Activated naive CD8-positive, alpha-beta T cell (primary cell): Measurements from ENCODE around the gene GABRB1.

Experiments used
- H3K27ac Mint-ChIP-seq: one replicate; pipeline ENCODE4 v1.8.0; 2021; ENCODE audit warnings: mixed read lengths
- H3K27me3 Mint-ChIP-seq: one replicate; pipeline ENCODE4 v1.8.0; 2021; ENCODE audit warnings: mixed read lengths
- H3K36me3 Mint-ChIP-seq: one replicate; pipeline ENCODE4 v1.8.0; 2021; ENCODE audit warnings: mixed read lengths
- H3K4me1 Mint-ChIP-seq: one replicate; pipeline ENCODE4 v1.8.0; 2021; ENCODE audit warnings: low read depth, mixed read lengths
- H3K4me3 Mint-ChIP-seq: one replicate; pipeline ENCODE4 v1.8.0; 2021; ENCODE audit warnings: mild to moderate bottlenecking, mixed read lengths
- H3K9me3 Mint-ChIP-seq: one replicate; pipeline ENCODE4 v1.8.0; 2021; ENCODE audit warnings: low read depth, mixed read lengths

Gene GABRB1

DNA sequence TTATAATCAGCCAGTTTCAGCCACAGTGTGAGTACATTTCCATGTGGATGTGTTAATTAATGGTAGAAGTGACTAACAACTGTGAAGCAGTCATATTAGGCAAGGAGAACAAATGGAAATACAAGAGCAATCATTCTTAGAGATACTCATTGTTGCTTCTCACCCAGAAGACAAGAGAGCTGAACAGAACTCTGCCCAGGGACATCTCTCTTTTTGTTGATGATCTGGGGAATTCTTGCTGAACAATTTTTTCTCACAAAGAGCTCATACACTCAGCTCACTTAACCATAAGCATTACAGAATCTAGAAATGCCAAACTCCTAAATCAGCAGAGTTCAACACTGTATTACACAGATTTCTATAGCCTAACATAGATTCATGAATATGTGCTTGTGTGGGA lies 282.0 kb downstream of the GABRB1 start:
- Mint-ChIP-seq H3K27ac (no peak overlapping the region), H3K27me3 (no peaks in the 10 kb centered on the region), H3K9me3 (no peaks in the 10 kb centered on the region), H3K4me3 (no peak overlapping the region), H3K36me3 (no peaks in the 10 kb centered on the region), H3K4me1 (no peaks in the 10 kb centered on the region)

DNA sequence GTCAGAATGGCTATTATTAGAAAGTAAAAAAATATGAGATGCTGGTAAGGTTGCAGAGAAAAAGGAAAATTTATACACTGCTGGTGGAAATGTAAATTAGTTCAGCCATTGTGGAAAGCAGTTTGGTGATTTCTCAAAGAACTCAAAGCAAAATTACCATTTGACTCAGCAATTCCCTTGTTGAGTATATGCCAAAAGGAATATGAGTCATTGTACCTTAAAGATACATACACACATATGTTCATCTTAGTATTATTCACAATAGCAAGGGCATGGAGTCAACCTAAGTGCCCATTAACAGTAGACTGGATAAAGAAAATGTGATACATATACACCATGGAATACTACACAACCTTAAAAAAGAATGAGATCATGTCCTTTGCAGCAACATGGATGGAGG lies 284.0 kb downstream of the GABRB1 start:
- H3K27ac Mint-ChIP-seq = no peak overlapping the region
- H3K4me3 Mint-ChIP-seq = no peak overlapping the region
- no peaks in the 10 kb centered on the region for H3K9me3 Mint-ChIP-seq
- H3K27me3 Mint-ChIP-seq = peaks cover 3% of the 10 kb centered on the region
- H3K36me3 Mint-ChIP-seq = no peaks in the 10 kb centered on the region
- H3K4me1 Mint-ChIP-seq = no peaks in the 10 kb centered on the region

DNA sequence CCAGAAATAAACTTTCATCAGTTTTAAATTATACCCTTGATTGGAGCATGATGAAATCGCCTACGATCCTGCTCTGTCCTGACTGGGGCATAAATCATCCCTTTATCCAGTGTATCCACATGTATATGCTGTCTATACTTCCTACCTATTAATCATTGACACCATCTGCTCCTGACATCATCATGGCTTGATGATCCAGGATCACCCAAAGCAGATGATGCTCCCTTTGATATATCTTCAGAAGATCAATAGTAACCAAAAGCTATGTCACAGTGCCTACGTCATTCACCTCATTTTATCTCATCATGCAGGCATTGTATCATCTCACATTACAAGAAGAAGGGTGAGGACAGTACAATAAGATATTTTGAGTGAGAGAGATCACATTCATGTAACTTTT lies 294.7 kb downstream of the GABRB1 start:
- Mint-ChIP-seq H3K4me3 (no peak overlapping the region), H3K27me3 (peaks cover 13% of the 10 kb centered on the region), H3K27ac (no peak overlapping the region), H3K4me1 (no peaks in the 10 kb centered on the region), H3K36me3 (no peaks in the 10 kb centered on the region), H3K9me3 (no peaks in the 10 kb centered on the region)

DNA sequence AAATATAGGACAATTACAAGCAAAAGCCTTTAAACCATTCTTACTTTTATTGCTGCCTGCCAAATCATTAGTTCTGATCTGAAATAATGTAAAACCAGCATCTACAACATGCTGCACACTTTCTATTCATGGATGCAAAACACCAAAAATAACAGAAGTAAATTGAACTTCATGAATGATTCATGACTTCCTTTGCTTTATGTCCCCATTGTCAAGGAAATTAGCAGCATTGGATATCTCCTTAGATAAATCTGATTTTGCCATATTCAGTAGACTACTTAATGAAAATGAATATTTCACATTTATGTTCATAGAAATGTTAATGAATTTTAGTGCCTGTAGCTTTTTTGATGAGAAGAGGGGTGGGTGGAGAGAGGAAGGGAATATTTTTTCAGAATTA lies 299.5 kb downstream of the GABRB1 start:
- H3K9me3 Mint-ChIP-seq = no peaks in the 10 kb centered on the region
- no peak overlapping the region for H3K4me3 Mint-ChIP-seq
- no peaks in the 10 kb centered on the region for H3K4me1 Mint-ChIP-seq
- H3K27ac Mint-ChIP-seq = no peak overlapping the region
- no peaks in the 10 kb centered on the region for H3K36me3 Mint-ChIP-seq
- H3K27me3 Mint-ChIP-seq = peaks cover 6% of the 10 kb centered on the region

DNA sequence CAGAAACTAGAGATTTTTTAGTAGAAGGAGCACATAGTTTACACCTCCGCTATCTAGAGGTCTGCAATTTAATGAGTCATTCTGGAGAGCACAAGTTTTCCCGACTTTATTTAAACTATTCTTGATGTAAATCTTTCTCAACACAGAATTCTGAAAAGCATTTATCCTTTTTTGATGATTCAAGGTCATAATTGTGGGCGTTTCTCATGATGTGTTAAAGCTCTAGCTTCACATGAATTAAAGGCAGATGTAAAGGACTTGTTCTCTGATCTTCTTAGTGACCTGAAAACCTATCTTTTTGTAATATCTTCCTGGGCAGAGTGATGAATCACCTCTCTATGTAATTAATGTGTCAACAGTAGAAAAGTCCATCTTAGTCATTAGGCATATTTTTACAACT lies 303.3 kb downstream of the GABRB1 start:
- Mint-ChIP-seq H3K36me3 (no peaks in the 10 kb centered on the region), H3K27ac (no peak overlapping the region), H3K4me3 (no peak overlapping the region), H3K4me1 (no peaks in the 10 kb centered on the region), H3K27me3 (peaks cover 10% of the 10 kb centered on the region), H3K9me3 (no peaks in the 10 kb centered on the region)

DNA sequence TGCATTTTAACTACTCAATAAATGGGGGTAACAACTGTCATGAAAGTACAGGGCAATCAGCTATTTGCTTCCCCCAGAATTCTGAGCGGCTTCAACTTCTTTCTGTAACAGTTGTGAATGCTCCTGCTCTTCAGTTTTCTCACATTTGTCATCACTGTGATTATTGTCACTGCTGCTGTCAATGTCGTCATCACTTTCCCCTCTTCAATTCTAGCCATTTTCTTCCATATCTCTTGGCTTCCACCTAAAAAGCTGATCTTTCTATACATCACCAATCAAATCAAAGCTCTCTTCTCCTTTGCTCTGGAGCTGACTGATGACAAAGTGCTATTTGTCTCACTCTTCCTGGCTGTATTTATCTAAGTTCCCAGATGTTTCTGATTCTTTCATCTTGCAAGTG lies 306.5 kb downstream of the GABRB1 start:
- Mint-ChIP-seq H3K4me1 (no peaks in the 10 kb centered on the region), H3K27ac (no peak overlapping the region), H3K4me3 (no peak overlapping the region), H3K27me3 (peaks cover 11% of the 10 kb centered on the region), H3K36me3 (no peaks in the 10 kb centered on the region), H3K9me3 (no peaks in the 10 kb centered on the region)

DNA sequence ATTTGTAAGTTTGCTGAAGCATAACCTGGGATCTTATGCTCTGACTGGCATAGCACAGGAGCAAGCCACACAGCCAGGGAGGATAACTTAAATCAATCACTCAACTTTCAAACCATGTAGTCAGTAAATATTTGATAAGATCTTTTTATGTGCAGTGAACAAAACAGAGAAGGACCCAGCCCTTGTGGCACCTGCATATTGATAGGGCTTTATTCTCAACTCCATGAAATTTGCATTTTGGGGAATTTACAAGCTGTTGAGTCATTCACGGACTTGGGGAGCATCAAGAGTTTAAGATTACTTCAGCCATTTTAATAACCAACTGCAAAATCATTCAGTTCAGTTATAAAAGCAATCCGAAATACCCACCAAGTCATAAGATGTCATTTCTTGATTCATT lies 309.5 kb downstream of the GABRB1 start:
- Mint-ChIP-seq H3K36me3 (no peaks in the 10 kb centered on the region), H3K9me3 (no peaks in the 10 kb centered on the region), H3K27ac (no peak overlapping the region), H3K4me3 (no peak overlapping the region), H3K27me3 (peaks cover 11% of the 10 kb centered on the region), H3K4me1 (no peaks in the 10 kb centered on the region)

DNA sequence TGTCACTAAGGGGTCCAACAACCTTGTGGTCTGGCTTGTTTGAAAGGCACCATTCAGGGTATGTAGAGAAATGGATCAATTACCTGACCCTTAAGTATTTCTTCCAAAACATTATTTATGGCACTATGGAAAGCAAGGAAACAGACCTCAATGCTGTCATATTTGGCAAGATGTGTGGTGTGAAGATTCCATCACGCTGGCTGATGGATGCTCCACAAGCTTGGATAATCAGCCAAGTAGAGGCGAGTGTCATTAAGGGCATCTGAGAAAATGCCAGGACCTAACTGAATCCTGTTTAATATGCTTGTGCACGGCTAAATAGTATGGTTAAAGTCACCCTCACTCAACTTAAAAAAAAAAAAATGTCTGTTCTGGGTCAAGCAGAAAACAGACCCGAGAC lies 311.4 kb downstream of the GABRB1 start:
- Mint-ChIP-seq H3K9me3 (no peaks in the 10 kb centered on the region), H3K4me1 (no peaks in the 10 kb centered on the region), H3K4me3 (no peak overlapping the region), H3K27me3 (peaks cover 1% of the 10 kb centered on the region), H3K36me3 (no peaks in the 10 kb centered on the region), H3K27ac (no peak overlapping the region)

DNA sequence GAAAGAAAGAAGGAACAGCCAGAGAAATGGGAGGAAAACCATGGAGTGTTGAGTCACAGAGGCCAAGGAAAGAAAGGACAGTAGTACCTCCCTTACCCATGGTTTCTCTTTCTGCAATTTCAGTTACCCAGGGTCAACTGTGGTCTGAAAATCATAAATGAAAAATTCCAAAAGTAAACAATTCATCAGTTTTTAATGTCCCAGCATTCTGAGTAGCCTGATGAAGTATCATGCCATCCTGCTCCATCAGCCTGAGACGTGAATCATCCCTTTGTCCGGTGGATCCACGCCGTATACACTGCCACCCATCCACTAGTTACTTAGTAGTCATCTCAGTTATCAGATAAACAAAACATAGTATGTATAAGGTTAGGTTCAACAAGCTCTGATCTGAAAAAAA lies 318.0 kb downstream of the GABRB1 start:
- Mint-ChIP-seq H3K27me3 (peaks cover 7% of the 10 kb centered on the region), H3K27ac (no peak overlapping the region), H3K36me3 (no peaks in the 10 kb centered on the region), H3K9me3 (no peaks in the 10 kb centered on the region), H3K4me3 (no peak overlapping the region), H3K4me1 (no peaks in the 10 kb centered on the region)

- Mint-ChIP-seq H3K9me3 (no peaks in the 10 kb centered on the region), H3K27ac (no peak overlapping the region), H3K27me3 (peaks cover 1% of the 10 kb centered on the region), H3K36me3 (no peaks in the 10 kb centered on the region), H3K4me1 (no peaks in the 10 kb centered on the region), H3K4me3 (no peak overlapping the region)
Observed at GRCh38 chr4:47355568-47355967, 324.2 kb downstream of the GABRB1 start.

- Mint-ChIP-seq H3K4me1 (no peaks in the 10 kb centered on the region), H3K36me3 (no peaks in the 10 kb centered on the region), H3K27me3 (peaks cover 7% of the 10 kb centered on the region), H3K4me3 (no peak overlapping the region), H3K27ac (no peak overlapping the region), H3K9me3 (no peaks in the 10 kb centered on the region)
Observed at GRCh38 chr4:47359891-47360290, 328.5 kb downstream of the GABRB1 start.

DNA sequence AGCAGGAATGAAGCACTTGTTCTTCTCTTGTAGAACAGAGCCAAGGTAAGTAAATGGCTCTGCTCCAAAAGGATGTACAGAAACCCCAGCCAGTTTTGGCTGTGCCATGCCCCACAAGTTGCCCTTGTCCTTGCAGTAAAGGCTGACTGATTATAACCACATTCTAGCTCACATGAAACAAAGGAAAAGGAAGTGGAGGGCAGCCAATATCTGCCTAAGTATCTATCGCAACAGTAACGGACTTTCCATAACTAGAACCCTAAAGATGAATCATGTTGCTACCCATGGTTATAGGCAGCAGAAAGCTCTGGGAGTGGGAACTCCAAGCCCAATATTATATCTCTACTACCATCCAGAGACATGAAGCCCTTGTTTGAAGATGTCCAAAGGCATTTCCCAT lies 336.4 kb downstream of the GABRB1 start:
- Mint-ChIP-seq H3K4me3 (no peak overlapping the region), H3K36me3 (no peaks in the 10 kb centered on the region), H3K4me1 (no peaks in the 10 kb centered on the region), H3K27me3 (peaks cover 12% of the 10 kb centered on the region), H3K27ac (no peak overlapping the region), H3K9me3 (peaks cover 6% of the 10 kb centered on the region)

DNA sequence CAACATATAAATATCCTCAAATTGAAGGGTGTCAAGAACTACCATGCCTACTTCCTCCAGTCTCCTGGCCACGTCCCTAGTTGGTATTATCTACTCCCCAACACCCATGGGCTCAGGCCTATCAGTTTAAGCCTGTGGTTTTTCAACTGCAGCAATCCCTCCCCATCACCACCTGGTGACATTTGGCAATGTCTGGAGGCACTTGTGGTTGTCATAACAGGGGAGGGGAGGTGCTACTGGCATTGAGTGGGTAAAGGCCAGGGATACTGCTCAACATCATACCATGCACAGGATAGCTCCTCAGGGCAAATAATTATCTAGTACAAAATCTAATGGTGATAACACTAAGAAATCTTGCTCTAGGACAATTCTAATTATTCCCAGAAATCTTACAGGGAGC lies 336.8 kb downstream of the GABRB1 start:
- Mint-ChIP-seq H3K36me3 (no peaks in the 10 kb centered on the region), H3K27ac (no peak overlapping the region), H3K9me3 (peaks cover 6% of the 10 kb centered on the region), H3K4me3 (no peak overlapping the region), H3K4me1 (no peaks in the 10 kb centered on the region), H3K27me3 (peaks cover 14% of the 10 kb centered on the region)

- H3K9me3 Mint-ChIP-seq = peaks cover 6% of the 10 kb centered on the region
Observed at GRCh38 chr4:47372561-47372960, 341.2 kb downstream of the GABRB1 start.

DNA sequence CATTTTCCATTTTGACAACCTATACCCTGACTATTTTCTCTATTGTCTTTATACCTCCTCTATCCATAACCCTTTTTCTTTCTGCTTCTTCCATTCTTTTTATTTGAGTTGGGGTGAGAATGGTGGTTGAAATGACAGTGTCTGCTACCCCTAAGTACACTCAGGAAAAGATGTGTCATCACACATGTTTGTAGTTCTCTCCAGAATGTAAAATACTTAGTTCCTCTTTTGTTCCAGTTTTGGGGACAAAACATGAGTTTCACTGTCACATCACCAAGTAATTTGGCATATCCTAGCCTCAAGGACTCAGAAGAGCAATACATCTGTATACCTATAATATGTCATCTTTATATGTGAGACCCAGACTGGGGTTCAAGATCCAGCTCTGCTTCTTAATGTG lies 341.8 kb downstream of the GABRB1 start:
- H3K4me3 Mint-ChIP-seq = no peak overlapping the region
- H3K9me3 Mint-ChIP-seq = peaks cover 6% of the 10 kb centered on the region
- no peak overlapping the region for H3K27ac Mint-ChIP-seq
- H3K36me3 Mint-ChIP-seq = no peaks in the 10 kb centered on the region
- H3K27me3 Mint-ChIP-seq = peaks cover 9% of the 10 kb centered on the region
- no peaks in the 10 kb centered on the region for H3K4me1 Mint-ChIP-seq

More at GRCh38 chr4:47372561-47372960, 341.2 kb downstream of the GABRB1 start:
- Mint-ChIP-seq H3K36me3 (no peaks in the 10 kb centered on the region), H3K4me3 (no peak overlapping the region), H3K27me3 (peaks cover 9% of the 10 kb centered on the region), H3K27ac (no peak overlapping the region), H3K4me1 (no peaks in the 10 kb centered on the region)

DNA sequence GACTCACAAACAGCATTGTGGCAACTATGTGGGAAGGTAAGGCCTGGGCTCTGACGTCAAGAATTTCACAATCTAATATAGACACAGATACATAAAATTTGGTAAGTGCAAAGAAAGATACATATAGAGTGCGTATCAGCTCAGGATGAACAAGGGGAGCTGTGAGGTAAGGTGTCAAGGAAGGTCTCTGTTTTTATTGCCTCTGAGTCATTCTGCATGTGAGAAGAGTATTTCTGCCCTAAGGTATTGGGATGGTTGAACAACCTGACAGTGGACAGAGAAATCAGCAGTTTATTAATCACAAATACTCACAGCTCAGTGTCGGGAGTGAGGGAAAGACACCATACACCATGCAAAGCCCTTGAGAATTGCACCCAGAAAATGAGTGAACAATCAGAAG lies 342.3 kb downstream of the GABRB1 start:
- peaks cover 6% of the 10 kb centered on the region for H3K9me3 Mint-ChIP-seq
- H3K27me3 Mint-ChIP-seq = peaks cover 9% of the 10 kb centered on the region
- H3K36me3 Mint-ChIP-seq = no peaks in the 10 kb centered on the region
- no peaks in the 10 kb centered on the region for H3K4me1 Mint-ChIP-seq
- H3K4me3 Mint-ChIP-seq = no peak overlapping the region
- H3K27ac Mint-ChIP-seq = no peak overlapping the region

- Mint-ChIP-seq H3K4me3 (no peak overlapping the region), H3K36me3 (no peaks in the 10 kb centered on the region), H3K27me3 (peaks cover 9% of the 10 kb centered on the region), H3K4me1 (no peaks in the 10 kb centered on the region), H3K27ac (no peak overlapping the region), H3K9me3 (peaks cover 6% of the 10 kb centered on the region)
Observed at GRCh38 chr4:47374477-47374876, 343.1 kb downstream of the GABRB1 start.
